B cell (primary cell): ENCODE data around the gene GPX7. TPM values are rescaled to one million over a fixed set of nuclear protein-coding genes. Genes with fewer than 3 reads are reported as not detected.

ENCODE experiments used
- ATAC-seq: fragments of 200-7000 bp; cut with Tn5 transposase; one replicate; pipeline ENCODE4 v1.10.0; 2021; ENCODE audit warnings: low read depth, mild to moderate bottlenecking, moderate number of reproducible peaks, moderate library complexity
- CTCF ChIA-PET: fragments of 350-600 bp; sonication (Branson Sonifier 250); formaldehyde crosslinking; loops from one replicate; lab custom pipeline; 2021; ENCODE audit warnings: antibody characterized with exemption, inconsistent platforms; lab: Charles Lee
- POLR2A ChIA-PET: fragments of 350-600 bp; sonication (Branson Sonifier 250); formaldehyde crosslinking; loops from one replicate; lab custom pipeline; 2021; ENCODE audit warnings: antibody characterized with exemption; lab: Charles Lee
- DNase-seq: peaks from one replicate; pipeline ENCODE4 v3.0.0; 2013
- H2AFZ ChIP-seq: 2 replicates; pipeline ENCODE4 v1.6.1; 2012; ENCODE audit warnings: mild to moderate bottlenecking, low read depth, low read length; ENCODE audit not compliant: insufficient read depth, poor library complexity, severe bottlenecking
- H3K27ac ChIP-seq, 2 donors: 1 replicate in 1 of 2; 2 replicates in 1 of 2; pipeline ENCODE4 v1.5.1; 2012 to 2013; ENCODE audit warnings: low read length in 2 of 2, mild to moderate bottlenecking in 2 of 2, moderate library complexity in 1 of 2
- H3K27me3 ChIP-seq, 4 experiments: fragments of 200-600 bp in 1 of 4; sonication (generic) in 1 of 4; replicated peaks in 1 of 4; 1 replicate in 2 of 4; 2 replicates in 2 of 4; pipeline versions ENCODE4 v1.6.1 to v1.7.0; 2013 to 2016; ENCODE audit warnings: low read length in 3 of 4, mild to moderate bottlenecking in 2 of 4, mixed read lengths in 1 of 4, moderate library complexity in 1 of 4; ENCODE audit not compliant: insufficient read depth in 4 of 4, control insufficient read depth in 3 of 4; ENCODE audit errors: control extremely low read depth in 1 of 4
- H3K36me3 ChIP-seq, 2 experiments: replicated peaks in 1 of 2; 1 replicate in 1 of 2; 2 replicates in 1 of 2; pipeline versions ENCODE4 v1.6.1 to v1.7.1; 2013; ENCODE audit warnings: low read length in 1 of 2; ENCODE audit not compliant: insufficient read depth in 2 of 2, control insufficient read depth in 1 of 2; ENCODE audit errors: control extremely low read depth in 1 of 2, extremely low read depth in 1 of 2
- H3K4me1 ChIP-seq, 2 donors: fragments of 200-600 bp in 1 of 2; sonication (generic) in 1 of 2; 1 replicate in 1 of 2; 2 replicates in 1 of 2; pipeline versions ENCODE4 v1.5.1 to v1.6.1; 2013 to 2017; ENCODE audit warnings: low read length in 2 of 2; ENCODE audit not compliant: control insufficient read depth in 2 of 2, insufficient read depth in 2 of 2
- H3K4me2 ChIP-seq: replicated peaks from 2 replicates; pipeline ENCODE3; 2012; ENCODE audit warnings: mild to moderate bottlenecking, low read depth, low read length; ENCODE audit not compliant: poor library complexity, severe bottlenecking
- H3K4me3 ChIP-seq, 5 experiments: fragments of 200-600 bp in 1 of 5; sonication (generic) in 1 of 5; 1 replicate in 3 of 5; 2 replicates in 2 of 5; pipeline versions ENCODE4 v1.5.1 to v1.7.0; 2011 to 2016; ENCODE audit warnings: low read length in 4 of 5, mild to moderate bottlenecking in 4 of 5, low read depth in 2 of 5, control low read depth in 1 of 5, moderate library complexity in 1 of 5; ENCODE audit not compliant: insufficient read depth in 1 of 5; ENCODE audit errors: control extremely low read depth in 1 of 5, extremely low read depth in 1 of 5
- H3K79me2 ChIP-seq: fragments of 200-600 bp; sonication (generic); one replicate; pipeline ENCODE4 v1.6.0; 2016; ENCODE audit warnings: low read length; ENCODE audit not compliant: control insufficient read depth, insufficient read depth
- H3K9ac ChIP-seq: fragments of 200-600 bp; sonication (generic); 2 replicates; pipeline ENCODE4 v1.6.1; 2017; ENCODE audit warnings: mild to moderate bottlenecking, low read length, moderate library complexity
- H3K9me3 ChIP-seq, 3 donors: one replicate each; pipeline versions ENCODE4 v1.6.1 to v1.7.1; 2013; ENCODE audit warnings: low read length in 2 of 3; ENCODE audit not compliant: control insufficient read depth in 2 of 3, insufficient read depth in 1 of 3; ENCODE audit errors: control extremely low read depth in 1 of 3
- H4K20me1 ChIP-seq: 2 replicates; pipeline ENCODE4 v1.6.0; 2012; ENCODE audit warnings: mild to moderate bottlenecking, low read length; ENCODE audit not compliant: insufficient read depth, control insufficient read depth, poor library complexity, severe bottlenecking
- H3K27ac Mint-ChIP-seq: one replicate; pipeline ENCODE4 v1.8.0; 2021; ENCODE audit warnings: mixed read lengths
- H3K27me3 Mint-ChIP-seq: one replicate; pipeline ENCODE4 v1.8.0; 2021; ENCODE audit warnings: mixed read lengths
- H3K4me1 Mint-ChIP-seq: one replicate; pipeline ENCODE4 v1.8.0; 2021; ENCODE audit warnings: mixed read lengths
- H3K4me3 Mint-ChIP-seq: one replicate; pipeline ENCODE4 v1.8.0; 2021; ENCODE audit warnings: mixed read lengths
- H3K9me3 Mint-ChIP-seq: one replicate; pipeline ENCODE4 v1.8.0; 2022; ENCODE audit warnings: mixed read lengths; ENCODE audit not compliant: insufficient read depth
- CTCF ChIP-seq: fragments of 200-600 bp; IDR thresholded peaks from one replicate; pipeline ENCODE4 v1.8.0; 2022; ENCODE audit warnings: antibody characterized with exemption, mild to moderate bottlenecking
- EZH2 ChIP-seq: IDR thresholded peaks from 2 replicates; pipeline ENCODE4 v1.6.1; 2012; ENCODE audit warnings: borderline replicate concordance, low read depth, mild to moderate bottlenecking, moderate library complexity, low read length; ENCODE audit not compliant: insufficient read depth, poor library complexity, severe bottlenecking
- WGBS: methylation state at CpG from one replicate; pipeline ENCODE4 v1.1.5; 2013; ENCODE audit warnings: missing lambda C conversion rate; ENCODE audit not compliant: insufficient coverage; 5-methylcytosine and 5-hydroxymethylcytosine counted together
- intact Hi-C: fragments of 100-400 bp; cut with micrococcal nuclease; formaldehyde crosslinking; loops from one replicate; pipeline ENCODE4 v1.10.0; 2022
- polyA plus RNA-seq: library from polyadenylated mRNA; depleted of rRNA; stranded (reverse); fragments of >200 nt; gene quantifications from 2 replicates; pipeline ENCODE4 v1.2.3, GENCODE V29; 2012
- total RNA-seq, 2 donors: library from RNA; stranded (reverse); fragments of 120-200 nt in 1 of 2; gene quantifications; 1 replicate in 1 of 2; 2 replicates in 1 of 2; pipeline versions ENCODE4 v1.2.3 to v1.2.4, GENCODE V29; 2013 to 2022

Gene GPX7
- total and polyA plus RNA-seq, 2 donors (not counting 1 experiment from before 2014, with no cell fraction given), result 21.4 to 27.6 TPM

GRCh38 chr1:52613636-52614373 lies 11.6 kb downstream of the GPX7 start:
- no peak for ATAC-seq
- Histone ChIP-seq H3K4me3 (no peak overlapping the region), H3K27me3 (no peaks in the 10 kb centered on the region), H3K4me1 (no peaks in the 10 kb centered on the region), H3K27ac (peak overlapping the region in 1 of 2 donors; percentile 36), H3K79me2 (peaks cover 42% of the 10 kb centered on the region), H3K4me2 (no peak overlapping the region), H3K9ac (no peak overlapping the region), H3K9me3 (no peaks in the 10 kb centered on the region), H4K20me1 (no peaks in the 10 kb centered on the region), H2AFZ (no peak overlapping the region), H3K36me3 (peaks cover 0 to 21% of the 10 kb centered on the region in 2 experiments)
- DNase-seq, result no peak
- H3K27me3 Mint-ChIP-seq, result no peaks in the 10 kb centered on the region
- intact Hi-C loops, result no loop called here
- POLR2A ChIA-PET, result interaction anchor here (0.6 to 0.7 kb wide), 3 partner anchors 47 to 185 kb away, joined by 5 to 7 read pairs (median 6); no protein-coding TSS in a partner anchor
- WGBS, result 89% methylated on average over 1 of the region's 2 CpGs
- H3K4me3 Mint-ChIP-seq, result no peak overlapping the region
- H3K27ac Mint-ChIP-seq, result peak overlapping the region; percentile 37
- TF ChIP-seq CTCF (no peak), EZH2 (no peak)
- no peaks in the 10 kb centered on the region for H3K9me3 Mint-ChIP-seq
- CTCF ChIA-PET, result interaction anchor here (0.7 to 1.2 kb wide), 2 partner anchors 73 to 83 kb away, joined by 3 to 4 read pairs; no protein-coding TSS in a partner anchor
- H3K4me1 Mint-ChIP-seq, result peaks cover 20% of the 10 kb centered on the region

GRCh38 chr1:52614671-52615070 lies 12.5 kb downstream of the GPX7 start:
- Mint-ChIP-seq H3K4me3 (no peak overlapping the region), H3K4me1 (peaks cover 23% of the 10 kb centered on the region), H3K27me3 (no peaks in the 10 kb centered on the region), H3K27ac (no peak overlapping the region), H3K9me3 (no peaks in the 10 kb centered on the region)
- CTCF ChIA-PET, result interaction anchor here (0.7 kb wide), 1 partner anchor 19 kb away, joined by 3 read pairs; no protein-coding TSS in a partner anchor
- DNase-seq (no peak), ATAC-seq (no peak)
- Histone ChIP-seq H3K4me1 (no peaks in the 10 kb centered on the region), H3K9ac (no peak overlapping the region), H2AFZ (no peak overlapping the region), H3K4me2 (no peak overlapping the region), H3K36me3 (peaks cover 0 to 22% of the 10 kb centered on the region in 2 experiments), H4K20me1 (no peaks in the 10 kb centered on the region), H3K27me3 (no peaks in the 10 kb centered on the region), H3K79me2 (peaks cover 51% of the 10 kb centered on the region), H3K9me3 (no peaks in the 10 kb centered on the region), H3K4me3 (no peak overlapping the region), H3K27ac (no peak overlapping the region)
- WGBS, result 100% methylated on average over 2 of the region's 5 CpGs
- TF ChIP-seq EZH2 (no peak), CTCF (no peak)
- POLR2A ChIA-PET, result interaction anchor here (0.7 kb wide), 2 partner anchors 46 to 159 kb away, joined by 5 to 6 read pairs; no protein-coding TSS in a partner anchor
- intact Hi-C loops, result no loop called here
